HUES48 (cell line): Measurements from ENCODE around the gene CFP.

Experiments used
- H3K27ac ChIP-seq: one replicate; pipeline ENCODE4 v1.7.0; 2013; ENCODE audit warnings: low read depth, low read length, inconsistent platforms
- H3K27me3 ChIP-seq: 2 replicates; pipeline ENCODE4 v1.6.1; 2013; ENCODE audit warnings: mild to moderate bottlenecking, low read length; ENCODE audit not compliant: control insufficient read depth, insufficient read depth
- H3K36me3 ChIP-seq: 2 replicates; pipeline ENCODE4 v1.6.1; 2013; ENCODE audit warnings: low read length; ENCODE audit not compliant: control insufficient read depth, insufficient read depth
- H3K4me1 ChIP-seq: 2 replicates; pipeline ENCODE4 v1.6.1; 2013; ENCODE audit warnings: mild to moderate bottlenecking, low read length; ENCODE audit not compliant: control insufficient read depth, insufficient read depth
- H3K4me3 ChIP-seq: 2 replicates; pipeline ENCODE4 v1.5.1; 2013; ENCODE audit warnings: mild to moderate bottlenecking, low read depth, low read length
- H3K9ac ChIP-seq: 2 replicates; pipeline ENCODE4 v1.6.1; 2013; ENCODE audit warnings: mild to moderate bottlenecking, low read depth, low read length, moderate library complexity
- H3K9me3 ChIP-seq: 2 replicates; pipeline ENCODE4 v1.6.1; 2013; ENCODE audit warnings: low read length; ENCODE audit not compliant: control insufficient read depth, insufficient read depth

Gene CFP

GRCh38 chrX:47573341-47574075 is 56.2 kb downstream of the CFP start:
- Histone ChIP-seq H3K27me3 (no peaks in the 10 kb centered on the region), H3K27ac (peak overlapping the region; percentile 89), H3K36me3 (peaks cover 31% of the 10 kb centered on the region), H3K9ac (peak overlapping the region; percentile 64; the same call in 1 of the 2 replicates), H3K4me1 (peaks cover 10% of the 10 kb centered on the region), H3K4me3 (peak overlapping the region; percentile 58), H3K9me3 (peaks cover 31% of the 10 kb centered on the region)
